Neural cell (in vitro differentiated cells): Measurements from ENCODE around the gene USP34. TPM values are rescaled to one million over a fixed set of nuclear protein-coding genes. Genes with fewer than 3 reads are reported as not detected.

ENCODE experiments used
- H2AFZ ChIP-seq: fragments of 200-600, 300-800 bp; sonication (generic), shearing (Covaris generic); 2 replicates; pipeline ENCODE4 v1.6.0; 2014; ENCODE audit warnings: low read depth, mild to moderate bottlenecking, antibody characterized with exemption, low read length, moderate library complexity
- H3F3A ChIP-seq: fragments of 200-600 bp; shearing (Covaris generic); 2 replicates; pipeline ENCODE4 v1.6.1; 2016; ENCODE audit warnings: mild to moderate bottlenecking, moderate library complexity, mixed read lengths, antibody characterized with exemption, low read length; ENCODE audit not compliant: insufficient read depth, poor library complexity, severe bottlenecking
- H3K27ac ChIP-seq: fragments of 200-600, 300-800 bp; sonication (generic), shearing (Covaris generic); 2 replicates; pipeline ENCODE4 v1.5.1; 2014; ENCODE audit warnings: mild to moderate bottlenecking, low read length, moderate library complexity
- H3K27me3 ChIP-seq: fragments of 300-800, 200-600 bp; sonication (generic), shearing (Covaris generic); 2 replicates; pipeline ENCODE4 v1.6.0; 2014; ENCODE audit warnings: mild to moderate bottlenecking, low read depth, low read length, moderate library complexity; ENCODE audit not compliant: insufficient read depth
- H3K36me3 ChIP-seq: fragments of 300-800, 200-600 bp; sonication (generic), shearing (Covaris generic); 2 replicates; pipeline ENCODE4 v1.5.1; 2014; ENCODE audit warnings: mild to moderate bottlenecking, antibody characterized with exemption, low read length, moderate library complexity; ENCODE audit not compliant: insufficient read depth
- H3K4me2 ChIP-seq: fragments of 300-800, 200-600 bp; sonication (generic), shearing (Covaris generic); 2 replicates; pipeline ENCODE4 v1.6.0; 2014; ENCODE audit warnings: mild to moderate bottlenecking, low read length
- H3K4me3 ChIP-seq: fragments of 300-800, 200-600 bp; sonication (generic), shearing (Covaris generic); 2 replicates; pipeline ENCODE4 v1.5.1; 2014; ENCODE audit warnings: mild to moderate bottlenecking, low read length, moderate library complexity
- H3K79me2 ChIP-seq: fragments of 200-600 bp; shearing (Covaris generic); replicated peaks from 2 replicates; pipeline ENCODE4 v1.6.0; 2014; ENCODE audit warnings: mild to moderate bottlenecking, low read length, moderate library complexity; ENCODE audit not compliant: insufficient read depth
- H3K9ac ChIP-seq: fragments of 300-800, 200-600 bp; sonication (generic), shearing (Covaris generic); 2 replicates; pipeline ENCODE4 v1.6.1; 2016; ENCODE audit warnings: mild to moderate bottlenecking, low read length, mixed read lengths
- H3K9me2 ChIP-seq: fragments of 200-600 bp; shearing (Covaris generic); 2 replicates; pipeline ENCODE4 v1.6.1; 2016; ENCODE audit warnings: mild to moderate bottlenecking, low read length, mixed read lengths; ENCODE audit not compliant: insufficient read depth
- H3K9me3 ChIP-seq: fragments of 200-600, 300-800 bp; sonication (generic), shearing (Covaris generic); 2 replicates; pipeline ENCODE4 v1.6.1; 2016; ENCODE audit warnings: mild to moderate bottlenecking, mixed run types, low read length, moderate library complexity, mixed read lengths
- H4K20me1 ChIP-seq: fragments of 200-600 bp; shearing (Covaris generic); 2 replicates; pipeline ENCODE4 v1.6.1; 2016; ENCODE audit warnings: mild to moderate bottlenecking, mixed run types; ENCODE audit not compliant: insufficient read depth
- EP300 ChIP-seq: fragments of 450-650 bp; conservative IDR thresholded peaks from 2 replicates; pipeline ENCODE4 v1.6.1; 2014; ENCODE audit warnings: antibody characterized with exemption, mild to moderate bottlenecking, moderate library complexity; ENCODE audit not compliant: poor library complexity, severe bottlenecking
- EZH2 ChIP-seq: fragments of 200-600, 300-800 bp; shearing (Covaris generic), sonication (generic); IDR thresholded peaks from 2 replicates; pipeline ENCODE4 v1.6.1; 2014; ENCODE audit warnings: antibody characterized with exemption, low read length, borderline replicate concordance, mild to moderate bottlenecking; ENCODE audit not compliant: insufficient read depth, poor library complexity, severe bottlenecking
- MXI1 ChIP-seq: fragments of 450-650 bp; conservative IDR thresholded peaks from 2 replicates; pipeline ENCODE4 v1.6.1; 2014; ENCODE audit warnings: antibody characterized with exemption, mild to moderate bottlenecking; ENCODE audit not compliant: poor library complexity, severe bottlenecking
- POLR2AphosphoS5 ChIP-seq: IDR thresholded peaks from 2 replicates; pipeline ENCODE4 v1.6.1; 2012
- RAD21 ChIP-seq: fragments of 450-650 bp; conservative IDR thresholded peaks from 2 replicates; pipeline ENCODE4 v1.6.1; 2014; ENCODE audit warnings: antibody characterized with exemption, mild to moderate bottlenecking, moderate library complexity
- SMC3 ChIP-seq: fragments of 450-650 bp; conservative IDR thresholded peaks from 2 replicates; pipeline ENCODE4 v1.6.1; 2014; ENCODE audit warnings: antibody characterized with exemption, mild to moderate bottlenecking, moderate library complexity; ENCODE audit not compliant: poor library complexity
- TAF1 ChIP-seq: IDR thresholded peaks from 2 replicates; pipeline ENCODE4 v1.6.1; 2012; ENCODE audit warnings: low read depth
- polyA plus RNA-seq: library from polyadenylated mRNA; depleted of rRNA; stranded (reverse); fragments of >200 nt; gene quantifications from 2 replicates; pipeline ENCODE4 v1.2.3, GENCODE V29; 2014
- TF ChIP-seq, protein P1 (sequence below): fragments of 450-650 bp; IDR thresholded peaks from 2 replicates; pipeline ENCODE4 v1.5.1; 2014; ENCODE audit warnings: antibody characterized with exemption, mild to moderate bottlenecking, moderate library complexity; ENCODE audit not compliant: poor library complexity, severe bottlenecking
- TF ChIP-seq, protein P2 (sequence below): IDR thresholded peaks from 2 replicates; pipeline ENCODE4 v1.6.1; 2012; ENCODE audit warnings: borderline replicate concordance

USP34 gene
- polyA plus RNA-seq, 1 donor from 2014 or later, result 87.9 TPM

DNA sequence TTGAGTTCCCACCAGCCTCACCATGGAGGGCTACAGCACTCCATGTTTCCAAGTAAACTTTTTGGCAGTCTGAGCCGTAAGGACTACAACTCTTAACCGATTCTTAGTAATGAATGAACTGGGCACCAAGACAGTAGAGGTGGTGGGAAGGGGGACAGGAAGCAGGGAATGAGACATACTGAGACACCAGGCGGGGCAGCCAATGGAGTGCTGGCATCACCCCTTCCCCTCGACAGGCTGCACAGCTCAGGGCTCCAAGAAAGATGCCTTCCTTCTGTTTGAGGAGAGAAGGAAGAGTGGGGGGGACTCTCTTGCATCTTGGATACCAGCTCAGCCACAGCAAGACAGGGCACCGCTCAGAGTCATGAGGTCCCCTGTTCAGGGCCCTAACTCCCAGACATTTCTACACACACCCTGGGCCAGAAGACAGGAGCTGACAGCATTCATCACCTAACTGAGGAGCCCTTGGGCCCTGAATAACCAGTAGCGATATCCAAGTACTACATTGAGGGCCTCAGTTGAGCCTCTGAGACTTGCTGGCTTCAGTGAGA, 45.2 kb downstream of the USP34 start:
- Histone ChIP-seq H3K27me3 (no peaks in the 10 kb centered on the region), H3F3A (no peaks in the 10 kb centered on the region), H3K79me2 (peaks cover 51% of the 10 kb centered on the region), H3K9me3 (no peaks in the 10 kb centered on the region), H3K9me2 (no peaks in the 10 kb centered on the region), H3K4me2 (no peak overlapping the region), H2AFZ (no peak overlapping the region), H3K36me3 (no peaks in the 10 kb centered on the region), H3K9ac (no peak overlapping the region), H3K27ac (no peak overlapping the region), H4K20me1 (no peaks in the 10 kb centered on the region), H3K4me3 (no peak overlapping the region)
- TF ChIP-seq, protein P1, sequence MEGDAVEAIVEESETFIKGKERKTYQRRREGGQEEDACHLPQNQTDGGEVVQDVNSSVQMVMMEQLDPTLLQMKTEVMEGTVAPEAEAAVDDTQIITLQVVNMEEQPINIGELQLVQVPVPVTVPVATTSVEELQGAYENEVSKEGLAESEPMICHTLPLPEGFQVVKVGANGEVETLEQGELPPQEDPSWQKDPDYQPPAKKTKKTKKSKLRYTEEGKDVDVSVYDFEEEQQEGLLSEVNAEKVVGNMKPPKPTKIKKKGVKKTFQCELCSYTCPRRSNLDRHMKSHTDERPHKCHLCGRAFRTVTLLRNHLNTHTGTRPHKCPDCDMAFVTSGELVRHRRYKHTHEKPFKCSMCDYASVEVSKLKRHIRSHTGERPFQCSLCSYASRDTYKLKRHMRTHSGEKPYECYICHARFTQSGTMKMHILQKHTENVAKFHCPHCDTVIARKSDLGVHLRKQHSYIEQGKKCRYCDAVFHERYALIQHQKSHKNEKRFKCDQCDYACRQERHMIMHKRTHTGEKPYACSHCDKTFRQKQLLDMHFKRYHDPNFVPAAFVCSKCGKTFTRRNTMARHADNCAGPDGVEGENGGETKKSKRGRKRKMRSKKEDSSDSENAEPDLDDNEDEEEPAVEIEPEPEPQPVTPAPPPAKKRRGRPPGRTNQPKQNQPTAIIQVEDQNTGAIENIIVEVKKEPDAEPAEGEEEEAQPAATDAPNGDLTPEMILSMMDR, result no peak
- TF ChIP-seq POLR2AphosphoS5 (no peak), TAF1 (no peak), EP300 (no peak), SMC3 (no peak), EZH2 (no peak), MXI1 (no peak), RAD21 (no peak)
- TF ChIP-seq, protein P2, sequence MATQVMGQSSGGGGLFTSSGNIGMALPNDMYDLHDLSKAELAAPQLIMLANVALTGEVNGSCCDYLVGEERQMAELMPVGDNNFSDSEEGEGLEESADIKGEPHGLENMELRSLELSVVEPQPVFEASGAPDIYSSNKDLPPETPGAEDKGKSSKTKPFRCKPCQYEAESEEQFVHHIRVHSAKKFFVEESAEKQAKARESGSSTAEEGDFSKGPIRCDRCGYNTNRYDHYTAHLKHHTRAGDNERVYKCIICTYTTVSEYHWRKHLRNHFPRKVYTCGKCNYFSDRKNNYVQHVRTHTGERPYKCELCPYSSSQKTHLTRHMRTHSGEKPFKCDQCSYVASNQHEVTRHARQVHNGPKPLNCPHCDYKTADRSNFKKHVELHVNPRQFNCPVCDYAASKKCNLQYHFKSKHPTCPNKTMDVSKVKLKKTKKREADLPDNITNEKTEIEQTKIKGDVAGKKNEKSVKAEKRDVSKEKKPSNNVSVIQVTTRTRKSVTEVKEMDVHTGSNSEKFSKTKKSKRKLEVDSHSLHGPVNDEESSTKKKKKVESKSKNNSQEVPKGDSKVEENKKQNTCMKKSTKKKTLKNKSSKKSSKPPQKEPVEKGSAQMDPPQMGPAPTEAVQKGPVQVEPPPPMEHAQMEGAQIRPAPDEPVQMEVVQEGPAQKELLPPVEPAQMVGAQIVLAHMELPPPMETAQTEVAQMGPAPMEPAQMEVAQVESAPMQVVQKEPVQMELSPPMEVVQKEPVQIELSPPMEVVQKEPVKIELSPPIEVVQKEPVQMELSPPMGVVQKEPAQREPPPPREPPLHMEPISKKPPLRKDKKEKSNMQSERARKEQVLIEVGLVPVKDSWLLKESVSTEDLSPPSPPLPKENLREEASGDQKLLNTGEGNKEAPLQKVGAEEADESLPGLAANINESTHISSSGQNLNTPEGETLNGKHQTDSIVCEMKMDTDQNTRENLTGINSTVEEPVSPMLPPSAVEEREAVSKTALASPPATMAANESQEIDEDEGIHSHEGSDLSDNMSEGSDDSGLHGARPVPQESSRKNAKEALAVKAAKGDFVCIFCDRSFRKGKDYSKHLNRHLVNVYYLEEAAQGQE, result no peak

DNA sequence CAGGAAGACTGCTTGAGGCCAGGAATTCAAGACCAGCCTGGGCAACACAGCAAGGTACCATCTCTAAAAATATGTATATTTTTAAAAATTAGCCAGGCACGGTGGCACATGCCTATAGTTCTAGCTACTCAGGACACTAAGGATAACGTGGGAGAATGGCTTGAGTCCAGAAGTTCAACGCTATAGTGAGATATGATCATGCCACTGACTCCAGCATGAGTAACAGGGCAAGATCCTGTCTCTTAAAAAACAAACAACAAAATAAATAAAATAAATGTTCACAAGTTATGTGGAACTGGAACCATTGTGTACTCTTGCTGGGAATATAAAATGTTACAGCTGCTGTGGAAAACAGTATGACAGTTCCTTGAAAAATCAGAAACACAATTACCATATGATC, 47.2 kb downstream of the USP34 start:
- no peaks in the 10 kb centered on the region for H3K9me3 ChIP-seq
- no peak overlapping the region for H3K9ac ChIP-seq
- H4K20me1 ChIP-seq, result no peaks in the 10 kb centered on the region
- H3K36me3 ChIP-seq, result no peaks in the 10 kb centered on the region
- no peaks in the 10 kb centered on the region for H3F3A ChIP-seq
- no peaks in the 10 kb centered on the region for H3K27me3 ChIP-seq
- no peak overlapping the region for H2AFZ ChIP-seq
- H3K27ac ChIP-seq, result no peak overlapping the region
- H3K9me2 ChIP-seq, result no peaks in the 10 kb centered on the region
- H3K79me2 ChIP-seq, result peaks cover 41% of the 10 kb centered on the region
- H3K4me2 ChIP-seq, result no peak overlapping the region
- H3K4me3 ChIP-seq, result no peak overlapping the region
- TF ChIP-seq TAF1, result no peak
- no peak for TF ChIP-seq SMC3
- TF ChIP-seq POLR2AphosphoS5, result no peak
- TF ChIP-seq, protein P2, result no peak
- no peak for TF ChIP-seq RAD21
- TF ChIP-seq, protein P1, result no peak
